GM18861 (cell line): ENCODE measurements around the gene FAM174C.

Experiments
- ATAC-seq: cut with Tn5 transposase; IDR thresholded peaks from one replicate; pipeline ENCODE4 v1.9.1; 2021; ENCODE audit not compliant: unreplicated experiment

FAM174C gene

GRCh38 chr19:1284293-1284978, 9.1 kb downstream of the FAM174C start:
- ATAC-seq: no peak

- ATAC-seq: no peak
These were observed 9.8 kb downstream of the FAM174C start for GRCh38 chr19:1284979-1285736.

- no peak for ATAC-seq
These were observed 10.5 kb downstream of the FAM174C start, which contains the start of gene EFNA2 for GRCh38 chr19:1285737-1286360. TSS of gene EFNA2 (plus strand) at chr19:1285873. CDS start at chr19:1286169, 296 bp downstream.

GRCh38 chr19:1286487-1287353, 11.4 kb downstream of the FAM174C start:
- no peak for ATAC-seq

- ATAC-seq: no peak
These were observed 12.3 kb downstream of the FAM174C start for GRCh38 chr19:1287354-1288225.

DNA sequence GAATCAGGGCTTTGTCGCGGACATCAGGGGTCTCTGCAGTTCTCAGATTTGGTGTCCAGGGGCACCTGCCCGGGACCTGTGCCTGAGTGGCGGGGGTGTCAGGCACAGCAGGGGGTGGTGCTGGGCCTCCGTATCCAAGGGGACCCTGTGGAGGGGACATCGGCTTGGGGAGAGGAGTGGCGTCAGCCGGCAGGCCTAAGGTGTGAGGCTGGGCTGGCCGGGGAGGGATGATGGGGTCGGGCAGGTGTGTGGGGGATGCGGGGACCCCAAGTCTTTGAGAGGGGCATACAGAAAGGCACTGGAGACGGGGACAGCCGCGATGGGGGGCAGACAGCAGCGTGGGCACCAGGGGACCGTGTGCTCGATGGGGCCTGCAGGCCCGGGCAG, 12.9 kb downstream of the FAM174C start:
- ATAC-seq: no peak

- no peak for ATAC-seq
These were observed 13.7 kb downstream of the FAM174C start for GRCh38 chr19:1288833-1289685.

DNA sequence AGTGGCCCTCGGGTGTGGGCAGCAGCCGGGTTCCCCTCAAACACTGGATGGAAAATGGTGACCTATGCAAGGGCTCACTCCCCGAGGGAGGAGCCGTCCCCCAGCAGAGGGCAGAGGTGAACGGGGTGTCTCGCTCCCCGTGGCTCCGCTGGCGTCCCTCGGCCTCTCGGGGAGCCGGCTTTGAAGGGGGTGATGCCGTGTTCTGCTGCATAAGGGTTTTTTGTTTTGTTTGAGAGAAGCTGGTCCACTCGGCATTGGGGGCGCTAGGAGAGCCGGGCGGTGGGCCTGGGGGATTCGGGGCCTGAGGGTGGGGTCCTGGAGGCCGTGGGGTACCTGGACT, 14.3 kb downstream of the FAM174C start:
- no peak for ATAC-seq

DNA sequence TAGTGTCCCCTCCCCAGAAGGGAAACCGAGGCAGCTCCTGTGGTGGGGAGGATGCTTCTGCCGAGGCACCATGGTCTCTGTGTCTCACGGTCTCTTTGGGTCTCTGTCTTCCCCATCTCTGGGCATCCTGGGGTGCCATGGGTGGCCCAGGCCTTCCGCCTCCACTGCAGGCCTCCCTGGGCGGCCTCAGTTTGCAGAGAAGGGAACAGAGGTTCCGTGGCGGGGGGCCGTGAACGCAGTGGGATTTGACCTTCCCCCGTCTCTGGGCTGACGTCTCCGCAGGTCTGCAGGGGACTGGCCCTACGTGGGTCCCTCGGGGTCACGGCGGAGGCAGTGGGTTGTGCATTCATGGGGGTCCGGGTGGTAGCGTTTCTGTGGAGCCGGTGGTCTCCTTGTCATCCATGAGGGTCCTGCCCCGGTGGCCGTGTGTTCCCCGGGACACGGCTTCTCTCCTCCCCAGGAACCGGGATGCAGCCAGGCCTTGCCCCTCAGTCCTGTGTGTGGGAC, 14.9 kb downstream of the FAM174C start:
- no peak for ATAC-seq

- ATAC-seq: no peak
These were observed 15.6 kb downstream of the FAM174C start for GRCh38 chr19:1290703-1291651.

- ATAC-seq: no peak
These were observed 16.6 kb downstream of the FAM174C start for GRCh38 chr19:1291761-1292418.

DNA sequence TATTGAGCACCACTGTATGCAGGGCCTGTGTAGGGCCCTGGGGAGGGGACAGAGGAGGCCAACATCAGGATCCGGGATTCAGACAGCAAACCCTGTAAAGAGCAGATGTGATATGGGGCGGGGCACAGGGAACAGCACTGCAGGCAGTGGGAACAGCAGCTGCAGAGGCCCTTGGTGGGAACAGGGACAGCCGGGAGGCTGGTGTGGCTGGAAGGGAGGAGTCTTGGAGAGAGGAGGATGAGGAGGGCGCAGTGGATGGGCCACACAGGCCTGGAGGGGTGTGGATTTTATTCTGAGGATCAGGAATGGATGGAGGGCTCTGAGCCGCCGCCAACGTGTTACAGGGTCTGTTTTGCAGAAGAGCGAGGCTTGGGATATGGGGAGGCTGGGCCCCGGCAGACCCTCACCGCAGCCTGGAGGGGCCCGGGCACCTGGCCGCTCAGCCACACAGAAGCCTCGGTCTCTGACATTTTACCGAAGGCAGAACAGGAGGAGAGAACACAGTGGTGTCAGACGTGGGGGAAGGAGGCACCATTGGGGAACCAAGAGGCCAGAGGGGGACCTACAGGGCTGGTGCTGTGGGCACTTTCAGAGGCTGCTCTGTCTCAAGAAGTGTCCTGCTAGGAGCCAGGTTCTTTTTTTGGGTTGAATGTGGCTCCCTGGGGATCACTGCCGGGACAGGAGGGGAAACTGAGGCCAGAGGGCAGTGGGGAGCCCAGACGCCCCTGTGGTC, 17.3 kb downstream of the FAM174C start:
- ATAC-seq: no peak

DNA sequence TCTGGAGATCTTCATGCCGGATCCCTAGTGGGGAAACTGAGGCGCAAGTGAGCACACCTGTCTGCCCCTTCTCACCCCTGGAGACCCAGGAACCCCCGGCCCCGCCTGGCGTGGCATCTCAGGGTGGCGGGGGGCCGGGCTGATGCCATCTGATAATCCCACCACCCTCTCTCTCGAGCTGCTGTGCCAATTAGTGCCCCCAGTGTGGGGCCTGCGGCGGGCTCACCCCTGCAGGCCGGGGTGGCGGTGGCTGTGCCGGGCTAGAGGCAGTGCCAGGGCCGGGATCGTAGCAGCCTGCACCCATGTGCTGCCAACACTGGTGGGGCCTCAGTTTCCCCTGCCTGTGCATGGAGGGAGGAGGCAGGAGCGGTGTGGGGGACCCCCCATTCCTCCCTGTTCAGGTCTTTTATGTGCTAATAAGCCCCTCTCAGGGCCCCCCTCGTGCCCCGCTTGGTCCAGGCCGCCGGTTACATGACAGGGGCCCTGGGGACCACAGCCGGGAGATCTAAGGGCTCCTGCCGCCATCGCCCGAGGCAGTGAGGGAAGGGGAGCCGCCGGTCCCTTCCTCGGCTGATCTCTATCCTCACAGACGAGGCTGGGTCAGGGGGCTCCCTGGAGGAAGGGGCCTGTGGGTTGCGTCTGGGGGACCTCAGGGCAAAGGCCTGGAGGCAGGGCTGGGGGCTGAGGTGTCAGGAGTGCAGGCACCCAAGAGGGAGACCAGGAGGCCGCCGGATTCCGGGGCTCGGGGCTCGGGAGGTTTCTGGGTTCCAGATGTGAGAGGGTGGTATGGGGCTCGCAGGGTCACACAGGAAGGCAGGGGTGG, 18.7 kb downstream of the FAM174C start:
- ATAC-seq: no peak

DNA sequence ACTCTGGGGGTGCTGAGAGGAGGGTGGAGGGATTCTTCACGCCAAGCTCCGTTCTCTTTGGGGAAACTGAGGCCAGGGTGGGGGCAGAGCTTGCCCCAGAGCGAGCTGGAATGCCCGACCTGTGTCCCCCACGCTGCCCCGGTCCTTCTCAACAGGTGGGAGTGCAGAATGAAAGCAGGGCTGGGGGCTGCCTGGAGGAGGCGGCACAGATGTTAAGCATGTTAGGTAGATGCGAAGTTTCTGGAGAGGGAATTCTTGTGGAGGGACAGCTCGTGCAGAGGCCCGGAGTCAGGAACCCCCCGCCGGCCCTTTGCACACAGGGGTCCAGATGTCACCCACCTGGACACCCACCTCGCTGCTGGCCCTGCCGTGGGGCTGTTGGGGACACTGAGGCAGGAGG, 19.4 kb downstream of the FAM174C start:
- no peak for ATAC-seq

- ATAC-seq: no peak
These were observed 20.1 kb downstream of the FAM174C start for GRCh38 chr19:1295169-1296012.
